A673 (cell line): Measurements from ENCODE around the gene XPO4.

Source experiments
- CTCF ChIP-seq: fragments of 300-800, 200-600 bp; sonication (generic); conservative IDR thresholded peaks from 2 replicates; pipeline ENCODE4 v1.5.1; 2017; ENCODE audit warnings: low read depth, mild to moderate bottlenecking, antibody characterized with exemption, low read length, moderate library complexity, mixed read lengths
- EZH2 ChIP-seq: fragments of 200-600 bp; sonication (generic); IDR thresholded peaks from 2 replicates; pipeline ENCODE4 v1.6.1; 2017; ENCODE audit warnings: borderline replicate concordance, low read depth, mild to moderate bottlenecking, mixed read lengths, antibody characterized with exemption, low read length; ENCODE audit not compliant: poor library complexity, severe bottlenecking

DNA sequence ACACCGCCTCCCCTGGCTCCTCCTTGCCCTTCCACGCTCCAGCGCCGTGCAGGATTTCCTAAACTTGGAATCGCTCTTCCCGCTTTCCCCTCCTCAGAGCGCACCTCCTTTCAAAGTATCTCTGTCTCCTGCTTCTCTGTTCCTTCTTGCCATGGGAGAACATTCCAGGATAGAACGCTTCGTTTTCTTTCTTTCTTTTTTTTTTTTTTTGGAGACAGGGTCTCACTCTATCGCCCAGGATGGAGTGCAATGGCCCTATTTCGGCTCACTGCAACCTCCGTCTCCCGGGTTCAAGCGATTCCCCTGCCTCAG lies 574 bp upstream of the XPO4 start:
- TF ChIP-seq CTCF (no peak), EZH2 (no peak)
